GM12878 (cell line): Measurements from ENCODE around the gene SV2B. TPM values are rescaled to one million over a fixed set of nuclear protein-coding genes. Genes with fewer than 3 reads are reported as not detected.

Experiments
- ATAC-seq: fragments of 200-7000 bp; cut with Tn5 transposase; 3 replicates; pipeline ENCODE4 v1.9.1; 2020; ENCODE audit warnings: mild to moderate bottlenecking, moderate library complexity
- BruUV-seq: library from RNA; stranded (reverse); fragments of 400-500 nt; replicated peaks from 2 replicates; lab custom pipeline; 2021; lab: Mats Ljungman, UMichigan
- CTCF ChIA-PET: fragments of 300-600 bp; sonication (Branson Sonifier 250); formaldehyde crosslinking; extraction: SDS; loops from one replicate; lab custom pipeline; 2021; ENCODE audit warnings: inconsistent platforms; lab: Yijun Ruan, JAX
- POLR2A ChIA-PET: fragments of 350-600 bp; formaldehyde crosslinking; extraction: SDS; loops from one replicate; lab custom pipeline; 2021; ENCODE audit warnings: inconsistent platforms; lab: Charles Lee
- RAD21 ChIA-PET: fragments of 300-600 bp; sonication (Branson Sonifier 250); formaldehyde crosslinking; loops from one replicate; lab custom pipeline; 2023; ENCODE audit warnings: antibody characterized with exemption; ENCODE audit not compliant: unreplicated experiment; lab: Charles Lee
- SMC1A ChIA-PET: fragments of 300-600 bp; sonication (Branson Sonifier 250); formaldehyde crosslinking; loops from one replicate; lab custom pipeline; 2023; ENCODE audit not compliant: unreplicated experiment, uncharacterized antibody; lab: Charles Lee
- DNase-seq: peaks from one replicate; pipeline ENCODE4 v3.0.0-alpha.2; 2011; ENCODE audit warnings: low read depth, low spot score
- FAIRE-seq: peaks from 3 replicates; lab custom pipeline; 2011; peaks lifted over from hg19 to GRCh38; lab: Jason Lieb, UNC
- H2AFZ ChIP-seq: 2 replicates; pipeline ENCODE4 v1.6.0; 2011; ENCODE audit warnings: low read depth, low read length, control low read depth; ENCODE audit not compliant: control insufficient read depth
- H3K27ac ChIP-seq: 2 replicates; pipeline ENCODE4 v1.5.1; 2011; ENCODE audit warnings: control low read depth; ENCODE audit not compliant: control insufficient read depth, insufficient read depth
- H3K27me3 ChIP-seq, 2 experiments: replicated peaks in 1 of 2; 2 replicates each; pipeline versions ENCODE4 v1.6.0 to v1.6.1; 2011; ENCODE audit warnings: low read length in 1 of 2; ENCODE audit not compliant: control insufficient read depth in 2 of 2, insufficient read depth in 2 of 2
- H3K36me3 ChIP-seq, 2 experiments: 2 replicates each; pipeline ENCODE4 v1.5.1; 2011; ENCODE audit warnings: low read length in 1 of 2; ENCODE audit not compliant: control insufficient read depth in 2 of 2, insufficient read depth in 2 of 2
- H3K4me1 ChIP-seq: 2 replicates; pipeline ENCODE4 v1.6.1; 2011; ENCODE audit warnings: mild to moderate bottlenecking, low read length, moderate library complexity, mixed read lengths; ENCODE audit not compliant: control insufficient read depth, insufficient read depth
- H3K4me2 ChIP-seq: 2 replicates; pipeline ENCODE4 v1.6.0; 2011; ENCODE audit warnings: control low read depth; ENCODE audit not compliant: control insufficient read depth, insufficient read depth
- H3K4me3 ChIP-seq: fragments of 200-600 bp; sonication (generic); 2 replicates; pipeline ENCODE4 v1.5.1; 2016
- H3K79me2 ChIP-seq: 2 replicates; pipeline ENCODE4 v1.6.0; 2011; ENCODE audit warnings: low read length; ENCODE audit not compliant: control insufficient read depth, insufficient read depth
- H3K9ac ChIP-seq: 2 replicates; pipeline ENCODE4 v1.8.0; 2011; ENCODE audit warnings: low read length, control low read depth, mixed read lengths; ENCODE audit not compliant: control insufficient read depth, insufficient read depth
- H3K9me3 ChIP-seq: replicated peaks from 3 replicates; pipeline ENCODE4 v1.5.1; 2011; ENCODE audit warnings: mild to moderate bottlenecking, low read length; ENCODE audit not compliant: control insufficient read depth, insufficient read depth
- H4K20me1 ChIP-seq: 2 replicates; pipeline ENCODE4 v1.6.0; 2011; ENCODE audit not compliant: control insufficient read depth, insufficient read depth
- CREM ChIP-seq: IDR thresholded peaks from 2 replicates; pipeline ENCODE4 v1.6.1; 2014; ENCODE audit warnings: antibody characterized with exemption, low read depth
- EED ChIP-seq: sonication (generic); IDR thresholded peaks from 2 replicates; pipeline ENCODE4 v1.6.1; 2016; ENCODE audit warnings: antibody characterized with exemption, low read depth
- EGR1 ChIP-seq, 2 experiments: IDR thresholded peaks; 1 replicate in 1 of 2; 2 replicates in 1 of 2; pipeline ENCODE4 v1.6.1; 2011 to 2012; ENCODE audit warnings: low read depth in 2 of 2, low read length in 2 of 2, borderline replicate concordance in 1 of 2, mild to moderate bottlenecking in 1 of 2, moderate library complexity in 1 of 2
- ESRRA ChIP-seq: IDR thresholded peaks from 2 replicates; pipeline ENCODE4 v1.6.1; 2012; ENCODE audit warnings: mild to moderate bottlenecking, low read length, improper control_type of control experiment
- ETV6 ChIP-seq, 2 experiments: fragments of 450-650 bp in 1 of 2; IDR thresholded peaks in 1 of 2; conservative IDR thresholded peaks in 1 of 2; 2 replicates each; pipeline ENCODE4 v1.6.1; 2014; ENCODE audit warnings: antibody characterized with exemption in 1 of 2, borderline replicate concordance in 1 of 2, low read depth in 1 of 2, mild to moderate bottlenecking in 1 of 2, moderate library complexity in 1 of 2
- NFIC ChIP-seq: IDR thresholded peaks from 2 replicates; pipeline ENCODE4 v1.6.1; 2012; ENCODE audit warnings: low read depth, mild to moderate bottlenecking, inconsistent platforms, low read length, moderate library complexity
- POLR2AphosphoS2 ChIP-seq: IDR thresholded peaks from 2 replicates; pipeline ENCODE4 v1.6.1; 2011; ENCODE audit warnings: low read depth, mild to moderate bottlenecking, low read length, improper control_type of control experiment, moderate library complexity
- RUNX3 ChIP-seq: IDR thresholded peaks from 2 replicates; pipeline ENCODE4 v1.6.1; 2012; ENCODE audit warnings: low read length, inconsistent platforms
- SIN3A ChIP-seq: IDR thresholded peaks from 2 replicates; pipeline ENCODE4 v1.6.1; 2012; ENCODE audit warnings: low read depth, low read length, improper control_type of control experiment
- TCF3 ChIP-seq: IDR thresholded peaks from 2 replicates; pipeline ENCODE4 v1.6.1; 2012; ENCODE audit warnings: low read depth, mild to moderate bottlenecking, low read length, borderline replicate concordance; ENCODE audit not compliant: insufficient read depth
- YY1 ChIP-seq: IDR thresholded peaks from 2 replicates; pipeline ENCODE4 v1.6.1; 2011; ENCODE audit warnings: low read depth, mild to moderate bottlenecking, low read length
- WGBS: methylation state at CpG from one replicate; pipeline ENCODE4 v1.1.6; 2016; ENCODE audit warnings: low lambda C conversion rate; ENCODE audit not compliant: insufficient replicate concordance, insufficient coverage; ENCODE audit errors: missing lambda C conversion rate; 5-methylcytosine and 5-hydroxymethylcytosine counted together
- in situ Hi-C: fragments of 300-500 bp; cut with MboI; formaldehyde crosslinking; loops from 9 replicates; pipeline ENCODE4 v1.14.3; 2018; ENCODE audit warnings: mixed read lengths
- intact Hi-C: fragments of 100-400 bp; cut with micrococcal nuclease; formaldehyde crosslinking; loops from one replicate; pipeline ENCODE4 v1.14.2; 2022; ENCODE audit not compliant: unreplicated experiment
- polyA plus RNA-seq, 11 experiments: library from polyadenylated mRNA; depleted of rRNA in 4 of 11; unstranded in 6 of 11; stranded (reverse) in 5 of 11; fragments of >200 nt; fragmentation: Nextera tagmentation in 4 of 11; fragmentation: Illumina TruSeq in 1 of 11; extraction: Ambion mirVana in 4 of 11; extraction: Trizol in 1 of 11; gene quantifications; 1 replicate in 1 of 11; 2 replicates in 10 of 11; pipeline versions ENCODE4 v1.2.1 to v1.2.3, GENCODE V29; 2011 to 2016; ENCODE audit warnings: inconsistent platforms in 2 of 11, missing spikeins in 2 of 11, low read depth in 1 of 11
- total RNA-seq, 4 experiments: library from RNA; depleted of rRNA in 3 of 4; stranded (reverse); fragments of >200 nt in 3 of 4; fragmentation: Illumina TruSeq in 1 of 4; extraction: Trizol in 1 of 4; gene quantifications; 2 replicates each; pipeline versions ENCODE4 v1.2.1 to v1.2.3, GENCODE V29; 2013 to 2021

Gene SV2B
- total and polyA plus RNA-seq, 10 of the 15 experiments (the other 5 are each of a cell fraction or from before 2014, with no cell fraction given) = 0.03 to 1.7 (median 1.3) TPM

- TF ChIP-seq TCF3 = no peak
- TF ChIP-seq POLR2AphosphoS2 = no peak
- TF ChIP-seq ESRRA = no peak
Observed at GRCh38 chr15:91126080-91126479, 26.0 kb downstream of the SV2B start (continued).

- intact Hi-C loops = no loop called here
Observed at GRCh38 chr15:91127236-91127955, 27.3 kb downstream of the SV2B start.

More at GRCh38 chr15:91127236-91127955, 27.3 kb downstream of the SV2B start:
- ChIA-PET RAD21 (interaction anchor here (0.9 to 1.9 kb wide), 6 partner anchors 9 to 27 kb away, joined by 3 to 8 read pairs (median 4); partner anchors contain the start of gene SV2B), POLR2A (interaction anchor here (0.9 to 2.1 kb wide), 6 partner anchors 8 to 106 kb away, joined by 3 to 11 read pairs (median 4); no protein-coding TSS in a partner anchor), CTCF (interaction anchor here (1.4 to 3.2 kb wide), 3 partner anchors 9 to 14 kb away, joined by 3 to 16 read pairs (median 6); no protein-coding TSS in a partner anchor), SMC1A (interaction anchor here (0.6 to 1.9 kb wide), 8 partner anchors 10 to 288 kb away, joined by 3 to 11 read pairs (median 3); no protein-coding TSS in a partner anchor)
- FAIRE-seq = no peak
- H3K27ac ChIP-seq = no peak overlapping the region
- H3K9ac ChIP-seq = no peak overlapping the region
- in situ Hi-C loops = no loop called here
- no peaks in the 10 kb centered on the region for H4K20me1 ChIP-seq
- peak; percentile 28; the same call in 1 of the 3 replicates for ATAC-seq
- no peaks in the 10 kb centered on the region; the same call in 2 of the 3 replicates for H3K9me3 ChIP-seq
- H3K36me3 ChIP-seq = no peaks in the 10 kb centered on the region
- no peak for DNase-seq
- TF ChIP-seq CREM (peak; percentile 35; the same call in 1 of the 2 replicates), SIN3A (no peak), ETV6 (conservative IDR thresholded peaks at IDR 0.05 in 1 of 2, IDR thresholded peaks at IDR 0.05 in 1 of 2; ENCODE audit: borderline replicate concordance in 1 of 2, low read depth in 1 of 2) (no peak), YY1 (0 out of 2 replicates have a peak, but pooled peaks have one; percentile 32), NFIC (0 out of 2 replicates have a peak, but pooled peaks have one; percentile 4), EED (peak; percentile 33), RUNX3 (peak; percentile 51; the same call in 1 of the 2 replicates), EGR1 (IDR thresholded peaks at IDR 0.05; ENCODE audit: borderline replicate concordance in 1 of 2, low read depth in 2 of 2, low read length in 2 of 2) (peak in 1 of 2 experiments; percentile 49; a peak in 1 of 3 replicates)
- no peak overlapping the region for H3K4me3 ChIP-seq
- H2AFZ ChIP-seq = no peak overlapping the region
- WGBS = 60% methylated on average over 7 of the region's 7 CpGs
- peaks cover 5% of the 10 kb centered on the region for H3K4me1 ChIP-seq
- no peaks in the 10 kb centered on the region for H3K79me2 ChIP-seq
- BruUV-seq = no TSS peak
- no peak overlapping the region for H3K4me2 ChIP-seq
- H3K27me3 ChIP-seq = no peaks in the 10 kb centered on the region
